ENCODE data around the gene SHC4. TPM values are rescaled to one million over a fixed set of nuclear protein-coding genes. Genes with fewer than 3 reads are reported as not detected.
"Not testable (repeated sequence)": the region's sequence is repeated elsewhere in the genome, so short reads cannot be mapped to it uniquely, and the experiment has no call there.

SHC4 gene
- total RNA-seq, 1 donor from 2014 or later: 3.3 TPM

- intact Hi-C loops (cut with DNase I): no loop called here
- DNase-seq (ENCODE audit: low spot score): no peak
Observed at GRCh38 chr15:48929661-48930060, 34.1 kb downstream of the SHC4 start.

GRCh38 chr15:48928877-48929538, 34.7 kb downstream of the SHC4 start:
- no peak for DNase-seq (ENCODE audit: low spot score)
- intact Hi-C loops (cut with DNase I): no loop called here

GRCh38 chr15:48925714-48926223, 38.0 kb downstream of the SHC4 start:
- no peak for DNase-seq (ENCODE audit: low spot score)
- intact Hi-C loops (cut with DNase I): no loop called here

DNA sequence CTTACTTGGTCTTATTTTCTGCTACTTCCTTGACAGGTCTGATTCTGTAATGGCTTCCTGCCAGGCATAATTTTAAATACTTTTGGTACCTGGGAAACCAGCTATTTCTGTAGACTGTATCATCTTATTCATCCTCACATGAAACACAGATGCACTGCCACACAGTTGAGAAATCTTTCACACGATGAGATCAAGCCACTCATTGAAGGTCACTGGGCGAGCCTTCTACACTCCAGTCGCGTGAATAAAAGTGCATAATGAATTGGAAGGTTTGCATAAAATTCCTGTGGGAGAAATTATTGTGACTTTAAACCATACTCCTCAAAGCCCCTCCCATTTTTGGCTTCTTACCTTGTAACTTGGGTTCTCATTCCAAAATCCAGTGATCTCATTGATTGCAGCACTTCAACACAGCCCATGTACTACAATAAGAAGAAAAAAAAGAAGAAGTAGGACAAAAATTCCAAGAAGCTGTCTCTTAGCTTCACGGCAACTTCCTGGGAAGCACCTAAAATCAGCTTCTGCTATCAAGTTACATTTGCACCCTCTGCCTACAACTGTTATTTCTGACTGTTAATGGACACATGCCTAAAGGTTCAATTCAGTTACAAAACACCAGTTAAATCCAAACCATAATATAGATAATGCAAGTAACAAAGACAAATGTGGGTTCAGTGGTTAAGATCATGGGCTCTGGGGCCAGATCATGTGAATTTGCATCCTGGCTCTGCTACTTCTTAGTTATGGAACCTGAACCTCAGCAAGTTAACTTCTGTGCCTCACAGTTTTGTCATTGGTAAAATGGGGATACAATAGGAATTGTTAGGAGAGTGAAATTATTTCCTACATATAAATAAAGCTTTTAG, 39.0 kb downstream of the SHC4 start:
- intact Hi-C loops (cut with DNase I): no loop called here
- DNase-seq (ENCODE audit: low spot score): no peak

DNA sequence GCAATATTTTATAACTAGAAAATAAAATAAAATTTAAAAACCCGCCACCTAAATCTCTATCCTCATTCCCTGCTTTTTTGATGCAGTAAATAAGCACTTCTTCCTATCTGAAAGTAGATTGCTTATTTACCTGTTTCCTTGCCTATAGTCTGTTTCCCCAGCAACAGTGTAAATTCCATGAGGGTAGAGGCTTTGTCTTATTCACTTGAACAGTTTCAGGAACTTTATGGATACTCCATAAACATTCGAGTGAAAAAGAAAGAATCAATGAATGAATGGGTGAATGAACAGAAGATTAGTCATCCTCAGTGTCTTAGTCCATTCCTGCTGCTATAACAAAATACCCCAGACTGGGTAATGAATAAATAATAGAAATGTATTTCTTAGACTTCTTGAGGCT, 41.7 kb downstream of the SHC4 start:
- DNase-seq (ENCODE audit: low spot score): no peak
- intact Hi-C loops (cut with DNase I): no loop called here

- DNase-seq (ENCODE audit: low spot score): no peak
- intact Hi-C loops (cut with DNase I): no loop called here
Observed at GRCh38 chr15:48916721-48917120, 47.0 kb downstream of the SHC4 start.

DNA sequence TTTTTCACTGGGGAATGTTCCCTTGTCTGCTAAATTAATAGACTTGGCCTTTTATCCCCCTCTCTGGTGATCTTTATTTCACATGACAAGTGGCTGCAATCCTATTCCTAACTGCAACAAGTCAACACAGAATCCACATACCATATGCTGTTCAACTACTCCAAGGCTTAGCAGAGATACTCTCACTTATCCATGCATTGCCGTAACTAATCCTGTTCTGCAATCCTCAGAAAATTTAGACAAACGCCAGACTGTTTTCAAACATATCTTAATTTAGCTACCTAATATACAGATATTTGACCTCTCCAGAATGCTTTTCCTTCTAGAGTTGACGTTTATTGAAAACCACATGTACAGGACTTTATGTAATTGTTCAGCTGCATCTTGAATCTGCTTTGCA, 47.9 kb downstream of the SHC4 start:
- intact Hi-C loops (cut with DNase I): no loop called here
- DNase-seq (ENCODE audit: low spot score): no peak

- no peak for DNase-seq (ENCODE audit: low spot score)
- intact Hi-C loops (cut with DNase I): no loop called here
Observed at GRCh38 chr15:48914717-48915116, 49.0 kb downstream of the SHC4 start.

- intact Hi-C loops (cut with DNase I): no loop called here
- no peak for DNase-seq (ENCODE audit: low spot score)
Observed at GRCh38 chr15:48913141-48913540, 50.6 kb downstream of the SHC4 start.

- intact Hi-C loops (cut with DNase I); DNase-seq (ENCODE audit: low spot score): not testable (repeated sequence)
Observed at GRCh38 chr15:48910554-48910953, 53.2 kb downstream of the SHC4 start.

- DNase-seq (ENCODE audit: low spot score); intact Hi-C loops (cut with DNase I): not testable (repeated sequence)
Observed at GRCh38 chr15:48909313-48909712, 54.4 kb downstream of the SHC4 start.

DNA sequence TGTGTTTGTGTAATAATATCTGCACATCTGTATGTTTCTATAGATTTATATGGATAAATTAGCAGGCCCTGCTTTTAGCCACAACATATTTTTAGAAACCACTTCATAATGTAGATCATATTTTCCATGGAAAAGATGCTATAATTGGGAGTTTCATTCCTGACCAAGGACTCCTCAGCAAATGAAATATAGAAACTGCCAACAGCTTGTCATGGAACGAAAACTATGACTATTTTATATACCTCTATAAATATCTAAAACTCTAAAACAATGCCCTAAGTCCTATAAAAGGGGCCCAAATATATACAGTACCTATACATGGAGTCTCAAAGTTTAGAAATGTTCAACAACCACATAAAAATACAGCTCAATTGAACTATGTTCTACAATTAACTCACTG, 57.9 kb downstream of the SHC4 start:
- intact Hi-C loops (cut with DNase I): no loop called here
- DNase-seq (ENCODE audit: low spot score): no peak

- DNase-seq (ENCODE audit: low spot score): no peak
- intact Hi-C loops (cut with DNase I): no loop called here
Observed at GRCh38 chr15:48905216-48905615, 58.5 kb downstream of the SHC4 start.

DNA sequence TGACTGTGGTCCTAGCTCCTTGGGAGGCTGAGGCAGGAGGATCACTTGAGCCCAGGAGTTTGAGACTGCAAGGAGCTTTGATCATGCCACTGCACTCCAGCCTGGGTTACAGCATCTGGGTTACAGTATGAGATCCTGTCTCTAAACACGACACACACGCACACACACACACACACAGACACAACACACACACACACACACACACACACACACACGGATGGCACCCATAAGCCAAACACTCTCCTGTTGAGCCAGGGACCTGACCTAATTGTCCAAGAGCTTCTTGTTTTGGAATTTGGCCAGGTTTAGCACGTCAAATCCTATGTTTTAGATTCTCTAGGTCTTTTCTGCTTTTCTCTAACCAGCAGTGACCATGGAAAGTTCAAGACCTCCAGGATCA, 59.0 kb downstream of the SHC4 start:
- intact Hi-C loops (cut with DNase I): no loop called here

GRCh38 chr15:48899793-48900192, 63.9 kb downstream of the SHC4 start:
- no peak for DNase-seq (ENCODE audit: low spot score)
- intact Hi-C loops (cut with DNase I): no loop called here

More for the DNA sequence above, 59.0 kb downstream of the SHC4 start:
- no peak for DNase-seq (ENCODE audit: low spot score)

DNA sequence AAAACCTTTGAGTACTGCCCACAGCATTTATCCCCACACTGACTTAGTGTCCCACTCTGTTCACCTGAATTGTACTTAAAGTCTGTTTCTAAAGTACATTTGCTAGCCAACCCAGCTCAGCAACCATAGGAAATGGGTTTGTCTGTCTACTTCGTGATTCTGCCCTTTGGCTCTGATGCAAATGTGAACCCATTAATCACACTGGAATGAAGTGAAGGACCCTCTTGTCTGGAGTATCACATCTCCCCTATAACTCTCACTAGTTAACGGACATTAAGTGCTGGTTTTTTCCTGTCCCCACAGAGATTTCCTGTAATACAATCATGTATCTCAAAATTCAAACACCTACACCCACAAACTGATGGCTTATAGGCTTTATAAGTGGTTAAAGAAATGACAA, 65.3 kb downstream of the SHC4 start:
- DNase-seq (ENCODE audit: low spot score): no peak
- intact Hi-C loops (cut with DNase I): no loop called here

DNA sequence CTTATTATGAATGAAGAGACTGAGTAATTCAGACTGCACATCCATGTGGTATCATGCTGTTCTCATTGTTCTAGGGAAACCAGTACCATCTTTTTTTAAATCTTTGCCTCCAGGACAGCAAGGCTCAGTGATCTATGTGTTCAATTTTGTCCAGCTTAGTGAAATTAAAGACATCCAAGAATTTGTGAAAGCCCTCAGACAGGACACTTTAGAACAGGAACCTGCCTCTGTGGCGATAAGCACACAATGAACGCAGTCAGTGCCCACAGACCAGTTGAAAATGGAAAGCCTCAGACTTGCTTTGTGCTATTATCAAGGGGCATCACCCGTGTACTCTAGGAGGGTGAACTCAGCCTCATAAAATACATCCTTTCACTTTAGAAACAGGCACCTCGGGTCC, 65.7 kb downstream of the SHC4 start:
- intact Hi-C loops (cut with DNase I): no loop called here
- DNase-seq (ENCODE audit: low spot score): no peak

DNA sequence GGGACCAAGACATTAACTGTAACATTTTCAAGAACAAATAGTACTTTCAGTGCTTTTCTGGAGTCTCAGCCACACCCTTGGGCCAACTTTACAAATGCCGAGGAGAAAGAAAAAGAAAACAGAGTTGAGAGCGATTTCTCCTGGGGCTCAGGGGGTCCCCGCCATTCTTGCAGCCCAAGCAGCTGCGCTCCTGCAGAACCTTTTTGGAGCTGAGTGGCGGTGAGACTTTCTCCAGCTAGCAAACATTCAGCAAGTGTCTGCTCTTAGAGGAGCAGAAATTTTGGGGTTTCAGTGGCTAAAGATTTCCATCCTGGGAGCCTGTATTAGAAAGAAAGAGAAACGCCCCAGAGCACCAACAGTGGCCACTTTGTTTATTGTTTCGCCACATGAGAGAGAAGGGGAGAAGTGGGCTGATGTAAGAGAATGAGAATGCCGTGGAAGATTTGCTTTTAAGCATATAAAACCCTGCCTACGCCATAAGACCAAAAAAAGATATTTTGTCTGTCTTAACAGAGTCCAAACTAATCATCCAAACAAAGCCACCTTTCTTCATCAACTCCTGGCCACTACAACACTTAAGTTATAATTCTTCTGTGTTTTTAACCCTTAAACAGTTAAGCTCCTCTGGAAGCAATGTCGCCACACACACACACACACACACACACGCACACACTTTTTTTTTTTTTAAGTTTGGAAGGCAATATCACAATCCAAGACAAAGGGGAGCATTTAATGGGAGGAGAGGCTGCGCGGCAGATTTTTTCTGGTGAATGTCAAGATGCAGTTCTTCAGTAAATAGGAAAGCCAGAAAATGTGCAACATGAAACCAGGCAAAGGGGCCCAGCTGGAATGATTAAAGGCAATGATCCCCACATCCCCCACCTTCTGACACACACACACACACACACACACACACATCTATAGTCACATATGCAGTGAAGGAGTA, 66.6 kb downstream of the SHC4 start:
- DNase-seq (ENCODE audit: low spot score): no peak
- intact Hi-C loops (cut with DNase I): no loop called here

DNA sequence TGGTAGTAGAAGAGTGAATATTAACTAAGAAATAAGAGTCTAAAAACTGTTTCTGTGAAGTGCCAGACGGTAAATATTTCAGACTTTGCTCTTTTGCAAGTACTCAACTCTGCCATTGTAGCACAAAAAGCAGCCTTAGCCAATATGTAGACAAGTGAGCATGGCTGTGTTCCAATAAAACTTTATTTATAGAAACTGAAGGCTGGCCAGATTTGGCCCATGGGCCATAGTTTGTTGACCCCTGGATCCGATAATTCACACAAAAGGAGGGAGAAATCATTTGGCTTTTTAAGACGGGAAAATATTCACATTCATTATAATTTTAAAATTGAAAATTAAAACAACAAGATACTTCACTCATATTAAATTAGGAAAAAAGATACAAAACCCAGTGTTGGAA, 70.4 kb downstream of the SHC4 start:
- DNase-seq (ENCODE audit: low spot score): no peak
- intact Hi-C loops (cut with DNase I): no loop called here

DNA sequence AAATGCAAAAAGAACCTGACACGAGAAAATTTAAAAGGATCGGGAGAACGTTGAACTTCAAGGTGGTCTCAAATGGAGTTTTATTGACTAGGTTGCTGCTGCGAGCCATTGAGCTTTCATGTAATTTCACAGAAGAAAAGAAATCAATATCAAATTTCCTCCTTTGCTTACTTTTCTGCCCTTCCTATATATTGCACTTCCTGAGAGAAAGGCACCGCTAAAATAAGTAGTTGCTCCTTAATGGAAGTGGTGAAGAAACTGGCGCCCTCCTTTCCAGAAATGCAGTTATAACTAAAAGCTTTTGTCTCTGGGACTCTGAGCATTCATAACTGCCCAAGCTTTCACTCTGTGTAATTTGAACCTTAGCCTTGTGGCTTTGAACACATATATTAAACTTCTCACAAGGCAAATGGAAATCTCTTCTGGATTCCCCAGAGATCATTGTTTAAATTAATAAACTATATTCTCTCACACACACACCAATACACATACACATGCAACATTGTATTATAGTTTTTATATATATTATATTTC, 72.4 kb downstream of the SHC4 start:
- no peak for DNase-seq (ENCODE audit: low spot score)
- intact Hi-C loops (cut with DNase I): no loop called here
